ENCODE data around the gene GRIFIN.
"Not testable (repeated sequence)": the region's sequence is repeated elsewhere in the genome, so short reads cannot be mapped to it uniquely, and the experiment has no call there.

Gene GRIFIN

GRCh38 chr7:2477447-2478398, 1.5 kb upstream of the GRIFIN start:
- no peak for DNase-seq

- no peak for DNase-seq
Observed at GRCh38 chr7:2476776-2477446, 713 bp upstream of the GRIFIN start.

- no peak for DNase-seq
Observed at GRCh38 chr7:2475678-2476015, 551 bp downstream of the GRIFIN start.

GRCh38 chr7:2474813-2475677, 1.2 kb downstream of the GRIFIN start:
- no peak for DNase-seq

- no peak for DNase-seq
Observed at GRCh38 chr7:2474224-2474623, 2.0 kb downstream of the GRIFIN start.

GRCh38 chr7:2473496-2474180, 2.6 kb downstream of the GRIFIN start:
- no peak for DNase-seq

- DNase-seq: no peak
Observed at GRCh38 chr7:2472739-2473138, 3.5 kb downstream of the GRIFIN start.

GRCh38 chr7:2471396-2471795, 4.8 kb downstream of the GRIFIN start:
- no peak for DNase-seq

- no peak for DNase-seq
Observed at GRCh38 chr7:2471022-2471329, 5.2 kb downstream of the GRIFIN start.

- DNase-seq: no peak
Observed at GRCh38 chr7:2470204-2471021, 5.8 kb downstream of the GRIFIN start.

- not testable (repeated sequence) for DNase-seq
Observed at GRCh38 chr7:2469460-2470203, 6.6 kb downstream of the GRIFIN start.

- no peak for DNase-seq
Observed at GRCh38 chr7:2468227-2468626, 8.0 kb downstream of the GRIFIN start.

- DNase-seq: no peak
Observed at GRCh38 chr7:2466675-2467074, 9.5 kb downstream of the GRIFIN start.

GRCh38 chr7:2465928-2466327, 10.3 kb downstream of the GRIFIN start:
- no peak for DNase-seq

GRCh38 chr7:2462731-2463130, 13.5 kb downstream of the GRIFIN start:
- DNase-seq: no peak

GRCh38 chr7:2461268-2462026, 14.8 kb downstream of the GRIFIN start:
- DNase-seq: no peak

GRCh38 chr7:2460641-2461040, 15.6 kb downstream of the GRIFIN start:
- DNase-seq: no peak

GRCh38 chr7:2460188-2460587, 16.0 kb downstream of the GRIFIN start:
- no peak for DNase-seq

- DNase-seq: no peak
Observed at GRCh38 chr7:2459674-2460073, 16.5 kb downstream of the GRIFIN start.

GRCh38 chr7:2453849-2454248, 22.3 kb downstream of the GRIFIN start:
- not testable (repeated sequence) for DNase-seq
